AG09319 (cell line): ENCODE results near the gene PRSS12.

ENCODE experiments used
- DNase-seq: peaks from one replicate; pipeline ENCODE4 v3.0.0-alpha.2; 2010; ENCODE audit warnings: low read depth; ENCODE audit errors: extremely low read depth
- CTCF ChIP-seq: IDR thresholded peaks from 2 replicates; pipeline ENCODE4 v1.5.1; 2011; ENCODE audit warnings: low read depth, mild to moderate bottlenecking, inconsistent platforms, low read length, moderate library complexity

PRSS12 gene

GRCh38 chr4:118369231-118369630 is 16.4 kb upstream of the PRSS12 start:
- TF ChIP-seq CTCF = no peak
- no peak for DNase-seq

GRCh38 chr4:118367872-118368271 is 15.1 kb upstream of the PRSS12 start:
- no peak for DNase-seq
- no peak for TF ChIP-seq CTCF

- no peak for DNase-seq
- TF ChIP-seq CTCF = no peak
Measured at GRCh38 chr4:118367361-118367760, 14.6 kb upstream of the PRSS12 start.

GRCh38 chr4:118363166-118363565 is 10.4 kb upstream of the PRSS12 start:
- no peak for TF ChIP-seq CTCF
- DNase-seq = no peak

GRCh38 chr4:118361192-118361591 is 8.4 kb upstream of the PRSS12 start:
- TF ChIP-seq CTCF = no peak
- no peak for DNase-seq

DNA sequence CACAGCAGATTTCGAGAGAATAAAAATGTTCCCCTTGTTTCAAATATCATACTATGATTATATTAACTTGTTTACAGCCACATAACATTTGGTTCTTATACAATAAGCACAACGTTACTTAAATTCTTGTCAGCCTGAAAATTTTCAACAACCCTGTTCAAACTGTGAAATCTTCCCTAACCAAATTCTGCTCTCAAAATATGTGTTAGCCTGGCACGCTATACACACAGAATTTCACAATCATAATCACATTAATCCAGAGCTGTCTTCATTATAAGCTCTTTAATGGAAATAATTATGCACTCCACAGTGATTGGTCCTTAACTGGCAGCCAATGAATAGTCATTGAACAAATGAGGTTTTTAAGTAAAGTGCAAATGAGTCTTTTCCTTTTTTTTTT is 7.3 kb upstream of the PRSS12 start:
- TF ChIP-seq CTCF = no peak

DNA sequence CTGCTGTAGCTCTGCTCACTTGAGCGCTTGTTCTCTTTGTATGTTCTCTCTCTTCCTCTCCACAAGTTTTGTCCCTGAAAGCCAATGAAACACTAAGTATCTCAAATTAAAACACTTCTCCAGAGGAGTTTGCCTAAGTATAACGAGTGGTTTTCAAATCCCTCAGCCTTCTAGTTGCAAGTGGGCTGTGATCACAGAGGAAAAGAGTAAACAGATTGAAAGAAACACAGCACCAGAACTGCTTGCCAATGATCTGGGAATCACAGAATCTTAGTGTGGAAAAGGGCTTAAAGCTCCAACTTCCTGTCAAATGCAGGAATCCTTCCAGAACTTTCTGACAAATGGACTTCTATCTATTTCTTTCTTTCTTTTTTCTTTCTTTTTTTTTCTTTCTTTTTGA is 4.8 kb upstream of the PRSS12 start:
- no peak for TF ChIP-seq CTCF
- DNase-seq = no peak

More for the DNA sequence above, 7.3 kb upstream of the PRSS12 start:
- DNase-seq = no peak

DNA sequence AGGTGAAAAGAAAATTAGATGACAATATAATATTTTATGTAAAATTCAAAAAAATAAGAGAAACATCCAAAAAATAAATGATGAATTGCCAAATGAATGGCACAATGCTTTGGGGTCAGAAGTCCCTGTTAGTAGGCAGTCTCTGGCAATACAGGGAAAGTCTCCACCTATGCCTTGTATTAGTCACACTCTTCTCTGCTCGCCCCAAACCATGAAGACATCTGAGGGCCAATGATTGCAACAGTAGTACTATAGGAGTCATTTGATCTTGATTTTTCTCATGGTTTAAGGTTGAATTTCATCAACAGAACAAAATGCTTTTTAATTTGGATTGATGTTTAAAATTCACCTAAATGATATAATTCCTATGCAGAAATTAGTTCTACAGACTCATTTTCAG is 3.9 kb upstream of the PRSS12 start:
- TF ChIP-seq CTCF = no peak
- DNase-seq = no peak
